WTC11 (cell line): ENCODE measurements around the gene IGFL4. TPM values are rescaled to one million over a fixed set of nuclear protein-coding genes. Genes with fewer than 3 reads are reported as not detected.

Experiments
- ATAC-seq: fragments of 200-7000 bp; cut with Tn5 transposase; 2 replicates; pipeline ENCODE4 v1.10.0; 2021; ENCODE audit warnings: mild to moderate bottlenecking, moderate library complexity
- CTCF ChIA-PET: fragments of 300-600 bp; sonication (Branson Sonifier 250); formaldehyde crosslinking; loops from one replicate; lab custom pipeline; 2021; ENCODE audit warnings: antibody characterized with exemption; lab: Charles Lee
- POLR2A ChIA-PET: fragments of 350-600 bp; sonication (Branson Sonifier 250); formaldehyde crosslinking; loops from one replicate; lab custom pipeline; 2021; ENCODE audit warnings: antibody characterized with exemption; lab: Charles Lee
- DNase-seq: peaks from one replicate; pipeline ENCODE4 v3.0.0; 2021; ENCODE audit warnings: low spot score
- H3K27ac Mint-ChIP-seq: 2 replicates; pipeline ENCODE4 v1.8.0; 2021; ENCODE audit warnings: mixed read lengths
- H3K27me3 Mint-ChIP-seq: 2 replicates; pipeline ENCODE4 v1.8.0; 2021; ENCODE audit warnings: low read depth, mild to moderate bottlenecking, moderate library complexity, mixed read lengths
- H3K36me3 Mint-ChIP-seq: 2 replicates; pipeline ENCODE4 v1.8.0; 2021; ENCODE audit warnings: mixed read lengths
- H3K4me1 Mint-ChIP-seq: 2 replicates; pipeline ENCODE4 v1.8.0; 2022; ENCODE audit warnings: mixed read lengths
- H3K4me3 Mint-ChIP-seq: 2 replicates; pipeline ENCODE4 v1.8.0; 2021; ENCODE audit warnings: mild to moderate bottlenecking, moderate library complexity, mixed read lengths
- H3K9me3 Mint-ChIP-seq: 2 replicates; pipeline ENCODE4 v1.8.0; 2021; ENCODE audit warnings: mixed read lengths
- ATF1 ChIP-seq: sonication (generic); formaldehyde crosslinking; IDR thresholded peaks from 2 replicates; pipeline ENCODE4 v1.8.1; 2023; ENCODE audit warnings: mild to moderate bottlenecking, moderate library complexity, missing genetic modification reagents
- FOXJ3 ChIP-seq: sonication (generic); formaldehyde crosslinking; IDR thresholded peaks from 2 replicates; pipeline ENCODE4 v1.9.0; 2021; ENCODE audit warnings: missing genetic modification reagents, mild to moderate bottlenecking, borderline replicate concordance
- IRF2 ChIP-seq: sonication (generic); formaldehyde crosslinking; IDR thresholded peaks from 2 replicates; pipeline ENCODE4 v1.8.0; 2022; ENCODE audit warnings: low read depth, missing genetic modification reagents, borderline replicate concordance
- MXD4 ChIP-seq: fragments of 250-450 bp; sonication (Bioruptor Pico); IDR thresholded peaks from 2 replicates; pipeline ENCODE4 v1.8.0; 2021; ENCODE audit warnings: mild to moderate bottlenecking, moderate library complexity, borderline replicate concordance
- NFYB ChIP-seq: sonication (generic); formaldehyde crosslinking; conservative IDR thresholded peaks from 2 replicates; pipeline ENCODE4 v1.8.0; 2022; ENCODE audit warnings: low read depth, missing genetic modification reagents
- PRRX2 ChIP-seq: fragments of 250-450 bp; sonication (Bioruptor Pico); IDR thresholded peaks from 2 replicates; pipeline ENCODE4 v1.8.0; 2021; ENCODE audit warnings: mild to moderate bottlenecking
- ZNF121 ChIP-seq: sonication (generic); formaldehyde crosslinking; IDR thresholded peaks from 2 replicates; pipeline ENCODE4 v1.8.0; 2023; ENCODE audit warnings: missing genetic modification reagents
- ZNF416 ChIP-seq: fragments of 250-450 bp; sonication (Bioruptor Pico); IDR thresholded peaks from 2 replicates; pipeline ENCODE4 v1.9.0; 2021; ENCODE audit warnings: mild to moderate bottlenecking, inconsistent platforms
- ZNF423 ChIP-seq: fragments of 250-450 bp; sonication (Bioruptor Pico); IDR thresholded peaks from 2 replicates; pipeline ENCODE4 v2.1.2; 2022; ENCODE audit warnings: mild to moderate bottlenecking, moderate library complexity
- total RNA-seq: library from RNA; stranded (reverse); gene quantifications from 3 replicates; pipeline ENCODE4 v1.2.3, GENCODE V29; 2021
- TF ChIP-seq, protein P1 (sequence below): sonication (generic); formaldehyde crosslinking; IDR thresholded peaks from 2 replicates; pipeline ENCODE4 v1.8.1; 2022; ENCODE audit warnings: mild to moderate bottlenecking, moderate library complexity, missing genetic modification reagents
- TF ChIP-seq, protein P2 (sequence below): fragments of 250-450 bp; sonication (Bioruptor Pico); IDR thresholded peaks from 2 replicates; pipeline ENCODE4 v1.9.0; 2021; ENCODE audit warnings: mild to moderate bottlenecking
- TF ChIP-seq, protein P3 (sequence below): sonication (generic); formaldehyde crosslinking; IDR thresholded peaks from 2 replicates; pipeline ENCODE4 v1.8.1; 2023; ENCODE audit warnings: mild to moderate bottlenecking, missing genetic modification reagents, borderline replicate concordance
- TF ChIP-seq, protein P4 (sequence below): sonication (generic); formaldehyde crosslinking; IDR thresholded peaks from 2 replicates; pipeline ENCODE4 v1.8.0; 2022; ENCODE audit warnings: mild to moderate bottlenecking, missing genetic modification reagents
- TF ChIP-seq, protein P5 (sequence below): sonication (generic); formaldehyde crosslinking; IDR thresholded peaks from 2 replicates; pipeline ENCODE4 v1.8.1; 2023; ENCODE audit warnings: mild to moderate bottlenecking, missing genetic modification reagents, moderate library complexity
- TF ChIP-seq, protein P6 (sequence below): sonication (generic); formaldehyde crosslinking; IDR thresholded peaks from 2 replicates; pipeline ENCODE4 v1.8.0; 2022; ENCODE audit warnings: mild to moderate bottlenecking, missing genetic modification reagents
- TF ChIP-seq, protein P7 (sequence below): fragments of 250-450 bp; sonication (Bioruptor Pico); IDR thresholded peaks from 2 replicates; pipeline ENCODE4 v1.9.0; 2021; ENCODE audit warnings: mild to moderate bottlenecking
- TF ChIP-seq, protein P8 (sequence below): fragments of 250-450 bp; sonication (Bioruptor Pico); IDR thresholded peaks from 2 replicates; pipeline ENCODE4 v1.9.0; 2021; ENCODE audit warnings: mild to moderate bottlenecking, borderline replicate concordance

Gene IGFL4
- total RNA-seq, 1 experiment from 2014 or later: 0.20 TPM

DNA sequence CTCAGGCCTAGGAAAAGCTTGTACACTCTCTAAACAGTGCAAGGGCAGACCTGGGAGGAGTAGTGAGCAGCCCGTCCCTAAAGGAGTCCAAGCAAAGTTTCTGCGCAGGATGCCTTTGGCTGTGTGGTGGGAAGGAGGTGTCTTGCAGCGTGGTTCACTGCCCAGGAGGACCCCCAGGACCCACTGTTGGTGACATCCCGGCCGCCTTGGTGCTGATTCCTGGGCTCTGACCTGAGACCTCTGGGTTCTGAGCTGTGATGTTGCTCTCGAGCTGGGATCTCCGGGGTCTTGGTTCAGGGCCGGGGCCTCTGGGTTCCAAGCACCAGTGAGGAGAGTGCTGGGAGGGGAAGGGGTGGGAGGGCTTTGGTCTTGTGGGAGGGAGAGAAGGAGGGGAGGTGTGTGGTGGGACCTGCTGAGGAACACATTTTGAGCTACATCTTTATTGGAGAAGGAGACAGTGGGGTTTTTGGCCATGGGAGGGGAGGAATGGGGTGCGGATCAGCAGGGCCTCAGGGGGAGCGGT, 22.0 kb downstream of the IGFL4 start (continued):
- TF ChIP-seq ZNF416 (CRISPR knock-in tag) (no peak), ZNF423 (CRISPR knock-in tag) (no peak), MXD4 (CRISPR knock-in tag) (no peak), PRRX2 (no peak), NFYB (CRISPR knock-in tag) (no peak), ATF1 (no peak), ZNF121 (CRISPR knock-in tag) (no peak), IRF2 (no peak)
- TF ChIP-seq, protein P1, sequence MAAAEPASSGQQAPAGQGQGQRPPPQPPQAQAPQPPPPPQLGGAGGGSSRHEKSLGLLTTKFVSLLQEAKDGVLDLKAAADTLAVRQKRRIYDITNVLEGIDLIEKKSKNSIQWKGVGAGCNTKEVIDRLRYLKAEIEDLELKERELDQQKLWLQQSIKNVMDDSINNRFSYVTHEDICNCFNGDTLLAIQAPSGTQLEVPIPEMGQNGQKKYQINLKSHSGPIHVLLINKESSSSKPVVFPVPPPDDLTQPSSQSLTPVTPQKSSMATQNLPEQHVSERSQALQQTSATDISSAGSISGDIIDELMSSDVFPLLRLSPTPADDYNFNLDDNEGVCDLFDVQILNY (CRISPR knock-in tag): no peak
- TF ChIP-seq, protein P2, sequence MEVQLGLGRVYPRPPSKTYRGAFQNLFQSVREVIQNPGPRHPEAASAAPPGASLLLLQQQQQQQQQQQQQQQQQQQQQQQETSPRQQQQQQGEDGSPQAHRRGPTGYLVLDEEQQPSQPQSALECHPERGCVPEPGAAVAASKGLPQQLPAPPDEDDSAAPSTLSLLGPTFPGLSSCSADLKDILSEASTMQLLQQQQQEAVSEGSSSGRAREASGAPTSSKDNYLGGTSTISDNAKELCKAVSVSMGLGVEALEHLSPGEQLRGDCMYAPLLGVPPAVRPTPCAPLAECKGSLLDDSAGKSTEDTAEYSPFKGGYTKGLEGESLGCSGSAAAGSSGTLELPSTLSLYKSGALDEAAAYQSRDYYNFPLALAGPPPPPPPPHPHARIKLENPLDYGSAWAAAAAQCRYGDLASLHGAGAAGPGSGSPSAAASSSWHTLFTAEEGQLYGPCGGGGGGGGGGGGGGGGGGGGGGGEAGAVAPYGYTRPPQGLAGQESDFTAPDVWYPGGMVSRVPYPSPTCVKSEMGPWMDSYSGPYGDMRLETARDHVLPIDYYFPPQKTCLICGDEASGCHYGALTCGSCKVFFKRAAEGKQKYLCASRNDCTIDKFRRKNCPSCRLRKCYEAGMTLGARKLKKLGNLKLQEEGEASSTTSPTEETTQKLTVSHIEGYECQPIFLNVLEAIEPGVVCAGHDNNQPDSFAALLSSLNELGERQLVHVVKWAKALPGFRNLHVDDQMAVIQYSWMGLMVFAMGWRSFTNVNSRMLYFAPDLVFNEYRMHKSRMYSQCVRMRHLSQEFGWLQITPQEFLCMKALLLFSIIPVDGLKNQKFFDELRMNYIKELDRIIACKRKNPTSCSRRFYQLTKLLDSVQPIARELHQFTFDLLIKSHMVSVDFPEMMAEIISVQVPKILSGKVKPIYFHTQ: no peak
- TF ChIP-seq, protein P3, sequence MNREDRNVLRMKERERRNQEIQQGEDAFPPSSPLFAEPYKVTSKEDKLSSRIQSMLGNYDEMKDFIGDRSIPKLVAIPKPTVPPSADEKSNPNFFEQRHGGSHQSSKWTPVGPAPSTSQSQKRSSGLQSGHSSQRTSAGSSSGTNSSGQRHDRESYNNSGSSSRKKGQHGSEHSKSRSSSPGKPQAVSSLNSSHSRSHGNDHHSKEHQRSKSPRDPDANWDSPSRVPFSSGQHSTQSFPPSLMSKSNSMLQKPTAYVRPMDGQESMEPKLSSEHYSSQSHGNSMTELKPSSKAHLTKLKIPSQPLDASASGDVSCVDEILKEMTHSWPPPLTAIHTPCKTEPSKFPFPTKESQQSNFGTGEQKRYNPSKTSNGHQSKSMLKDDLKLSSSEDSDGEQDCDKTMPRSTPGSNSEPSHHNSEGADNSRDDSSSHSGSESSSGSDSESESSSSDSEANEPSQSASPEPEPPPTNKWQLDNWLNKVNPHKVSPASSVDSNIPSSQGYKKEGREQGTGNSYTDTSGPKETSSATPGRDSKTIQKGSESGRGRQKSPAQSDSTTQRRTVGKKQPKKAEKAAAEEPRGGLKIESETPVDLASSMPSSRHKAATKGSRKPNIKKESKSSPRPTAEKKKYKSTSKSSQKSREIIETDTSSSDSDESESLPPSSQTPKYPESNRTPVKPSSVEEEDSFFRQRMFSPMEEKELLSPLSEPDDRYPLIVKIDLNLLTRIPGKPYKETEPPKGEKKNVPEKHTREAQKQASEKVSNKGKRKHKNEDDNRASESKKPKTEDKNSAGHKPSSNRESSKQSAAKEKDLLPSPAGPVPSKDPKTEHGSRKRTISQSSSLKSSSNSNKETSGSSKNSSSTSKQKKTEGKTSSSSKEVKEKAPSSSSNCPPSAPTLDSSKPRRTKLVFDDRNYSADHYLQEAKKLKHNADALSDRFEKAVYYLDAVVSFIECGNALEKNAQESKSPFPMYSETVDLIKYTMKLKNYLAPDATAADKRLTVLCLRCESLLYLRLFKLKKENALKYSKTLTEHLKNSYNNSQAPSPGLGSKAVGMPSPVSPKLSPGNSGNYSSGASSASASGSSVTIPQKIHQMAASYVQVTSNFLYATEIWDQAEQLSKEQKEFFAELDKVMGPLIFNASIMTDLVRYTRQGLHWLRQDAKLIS (CRISPR knock-in tag): no peak
- TF ChIP-seq, protein P4, sequence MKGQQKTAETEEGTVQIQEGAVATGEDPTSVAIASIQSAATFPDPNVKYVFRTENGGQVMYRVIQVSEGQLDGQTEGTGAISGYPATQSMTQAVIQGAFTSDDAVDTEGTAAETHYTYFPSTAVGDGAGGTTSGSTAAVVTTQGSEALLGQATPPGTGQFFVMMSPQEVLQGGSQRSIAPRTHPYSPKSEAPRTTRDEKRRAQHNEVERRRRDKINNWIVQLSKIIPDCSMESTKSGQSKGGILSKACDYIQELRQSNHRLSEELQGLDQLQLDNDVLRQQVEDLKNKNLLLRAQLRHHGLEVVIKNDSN (CRISPR knock-in tag): no peak
- TF ChIP-seq, protein P5, sequence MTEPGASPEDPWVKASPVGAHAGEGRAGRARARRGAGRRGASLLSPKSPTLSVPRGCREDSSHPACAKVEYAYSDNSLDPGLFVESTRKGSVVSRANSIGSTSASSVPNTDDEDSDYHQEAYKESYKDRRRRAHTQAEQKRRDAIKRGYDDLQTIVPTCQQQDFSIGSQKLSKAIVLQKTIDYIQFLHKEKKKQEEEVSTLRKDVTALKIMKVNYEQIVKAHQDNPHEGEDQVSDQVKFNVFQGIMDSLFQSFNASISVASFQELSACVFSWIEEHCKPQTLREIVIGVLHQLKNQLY (CRISPR knock-in tag): no peak

DNA sequence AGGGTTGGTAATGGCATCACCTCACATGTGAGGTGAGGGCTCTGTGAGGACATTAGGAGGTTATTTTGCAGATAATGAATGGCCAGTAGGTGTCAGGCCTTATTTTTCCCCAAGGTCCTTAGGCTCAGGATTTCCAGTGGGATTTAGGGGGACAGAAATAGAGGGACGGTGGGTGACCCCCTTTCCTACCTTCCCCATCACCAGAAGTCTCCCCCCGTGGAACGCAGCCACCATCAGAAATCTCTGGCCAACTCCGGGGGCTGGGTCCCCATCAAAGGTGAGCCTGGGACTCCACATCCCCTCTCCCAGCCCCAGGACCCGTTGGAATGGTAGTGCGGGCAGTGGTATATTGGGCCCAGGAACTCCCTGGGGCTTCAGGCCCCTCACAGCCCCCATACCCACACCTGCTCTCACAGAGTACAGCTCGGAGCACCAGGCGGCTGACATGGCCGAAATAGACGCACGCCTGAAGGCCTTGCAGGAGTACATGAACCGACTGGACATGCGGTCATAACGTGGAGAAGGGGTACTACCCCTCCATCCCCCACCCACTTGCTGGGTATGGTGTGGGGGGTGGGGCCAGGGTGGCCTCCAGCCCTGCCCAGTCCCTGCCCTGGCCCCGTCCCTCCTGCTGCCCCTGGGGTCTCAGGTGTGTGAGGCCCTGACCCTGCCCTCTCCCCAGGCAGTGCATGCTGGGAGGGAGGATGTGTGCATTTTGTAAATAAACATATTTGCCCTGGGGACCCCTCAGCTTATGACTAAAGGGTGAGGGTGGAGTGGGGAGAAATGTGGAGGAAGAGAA, 22.7 kb downstream of the IGFL4 start:
- H3K27me3 Mint-ChIP-seq: peaks cover 31% of the 10 kb centered on the region
- no peak overlapping the region for H3K4me3 Mint-ChIP-seq
- POLR2A ChIA-PET: no interaction called here
- no peak for ATAC-seq
- CTCF ChIA-PET: interaction anchor here (0.9 to 6.3 kb wide), 14 partner anchors 10 to 248 kb away, joined by 3 to 76 read pairs (median 10); partner anchors contain the start of genes FOXA3, MYPOP and SIX5
- no peak for DNase-seq
- no peaks in the 10 kb centered on the region for H3K36me3 Mint-ChIP-seq
- no peaks in the 10 kb centered on the region for H3K9me3 Mint-ChIP-seq
- H3K27ac Mint-ChIP-seq: no peak overlapping the region
- H3K4me1 Mint-ChIP-seq: peaks cover 33% of the 10 kb centered on the region
- TF ChIP-seq, protein P6, sequence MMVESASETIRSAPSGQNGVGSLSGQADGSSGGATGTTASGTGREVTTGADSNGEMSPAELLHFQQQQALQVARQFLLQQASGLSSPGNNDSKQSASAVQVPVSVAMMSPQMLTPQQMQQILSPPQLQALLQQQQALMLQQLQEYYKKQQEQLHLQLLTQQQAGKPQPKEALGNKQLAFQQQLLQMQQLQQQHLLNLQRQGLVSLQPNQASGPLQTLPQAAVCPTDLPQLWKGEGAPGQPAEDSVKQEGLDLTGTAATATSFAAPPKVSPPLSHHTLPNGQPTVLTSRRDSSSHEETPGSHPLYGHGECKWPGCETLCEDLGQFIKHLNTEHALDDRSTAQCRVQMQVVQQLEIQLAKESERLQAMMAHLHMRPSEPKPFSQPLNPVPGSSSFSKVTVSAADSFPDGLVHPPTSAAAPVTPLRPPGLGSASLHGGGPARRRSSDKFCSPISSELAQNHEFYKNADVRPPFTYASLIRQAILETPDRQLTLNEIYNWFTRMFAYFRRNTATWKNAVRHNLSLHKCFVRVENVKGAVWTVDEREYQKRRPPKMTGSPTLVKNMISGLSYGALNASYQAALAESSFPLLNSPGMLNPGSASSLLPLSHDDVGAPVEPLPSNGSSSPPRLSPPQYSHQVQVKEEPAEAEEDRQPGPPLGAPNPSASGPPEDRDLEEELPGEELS (CRISPR knock-in tag): no peak
- TF ChIP-seq, protein P7, sequence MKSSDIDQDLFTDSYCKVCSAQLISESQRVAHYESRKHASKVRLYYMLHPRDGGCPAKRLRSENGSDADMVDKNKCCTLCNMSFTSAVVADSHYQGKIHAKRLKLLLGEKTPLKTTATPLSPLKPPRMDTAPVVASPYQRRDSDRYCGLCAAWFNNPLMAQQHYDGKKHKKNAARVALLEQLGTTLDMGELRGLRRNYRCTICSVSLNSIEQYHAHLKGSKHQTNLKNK (CRISPR knock-in tag): no peak
- no peak for TF ChIP-seq FOXJ3 (CRISPR knock-in tag)
- TF ChIP-seq, protein P8, sequence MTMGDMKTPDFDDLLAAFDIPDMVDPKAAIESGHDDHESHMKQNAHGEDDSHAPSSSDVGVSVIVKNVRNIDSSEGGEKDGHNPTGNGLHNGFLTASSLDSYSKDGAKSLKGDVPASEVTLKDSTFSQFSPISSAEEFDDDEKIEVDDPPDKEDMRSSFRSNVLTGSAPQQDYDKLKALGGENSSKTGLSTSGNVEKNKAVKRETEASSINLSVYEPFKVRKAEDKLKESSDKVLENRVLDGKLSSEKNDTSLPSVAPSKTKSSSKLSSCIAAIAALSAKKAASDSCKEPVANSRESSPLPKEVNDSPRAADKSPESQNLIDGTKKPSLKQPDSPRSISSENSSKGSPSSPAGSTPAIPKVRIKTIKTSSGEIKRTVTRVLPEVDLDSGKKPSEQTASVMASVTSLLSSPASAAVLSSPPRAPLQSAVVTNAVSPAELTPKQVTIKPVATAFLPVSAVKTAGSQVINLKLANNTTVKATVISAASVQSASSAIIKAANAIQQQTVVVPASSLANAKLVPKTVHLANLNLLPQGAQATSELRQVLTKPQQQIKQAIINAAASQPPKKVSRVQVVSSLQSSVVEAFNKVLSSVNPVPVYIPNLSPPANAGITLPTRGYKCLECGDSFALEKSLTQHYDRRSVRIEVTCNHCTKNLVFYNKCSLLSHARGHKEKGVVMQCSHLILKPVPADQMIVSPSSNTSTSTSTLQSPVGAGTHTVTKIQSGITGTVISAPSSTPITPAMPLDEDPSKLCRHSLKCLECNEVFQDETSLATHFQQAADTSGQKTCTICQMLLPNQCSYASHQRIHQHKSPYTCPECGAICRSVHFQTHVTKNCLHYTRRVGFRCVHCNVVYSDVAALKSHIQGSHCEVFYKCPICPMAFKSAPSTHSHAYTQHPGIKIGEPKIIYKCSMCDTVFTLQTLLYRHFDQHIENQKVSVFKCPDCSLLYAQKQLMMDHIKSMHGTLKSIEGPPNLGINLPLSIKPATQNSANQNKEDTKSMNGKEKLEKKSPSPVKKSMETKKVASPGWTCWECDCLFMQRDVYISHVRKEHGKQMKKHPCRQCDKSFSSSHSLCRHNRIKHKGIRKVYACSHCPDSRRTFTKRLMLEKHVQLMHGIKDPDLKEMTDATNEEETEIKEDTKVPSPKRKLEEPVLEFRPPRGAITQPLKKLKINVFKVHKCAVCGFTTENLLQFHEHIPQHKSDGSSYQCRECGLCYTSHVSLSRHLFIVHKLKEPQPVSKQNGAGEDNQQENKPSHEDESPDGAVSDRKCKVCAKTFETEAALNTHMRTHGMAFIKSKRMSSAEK: no peak
